ENCODE results near the gene GFM2. TPM values are rescaled to one million over a fixed set of nuclear protein-coding genes. Genes with fewer than 3 reads are reported as not detected.
"Not testable (repeated sequence)": the region's sequence is repeated elsewhere in the genome, so short reads cannot be mapped to it uniquely, and the experiment has no call there.

Gene GFM2
- polyA plus RNA-seq, 1 donor, result 26.1 TPM

- H3K27ac ChIP-seq (ENCODE audit: low read length), result not testable (repeated sequence)
Measured at GRCh38 chr5:74678123-74678522, 88.8 kb downstream of the GFM2 start.

DNA sequence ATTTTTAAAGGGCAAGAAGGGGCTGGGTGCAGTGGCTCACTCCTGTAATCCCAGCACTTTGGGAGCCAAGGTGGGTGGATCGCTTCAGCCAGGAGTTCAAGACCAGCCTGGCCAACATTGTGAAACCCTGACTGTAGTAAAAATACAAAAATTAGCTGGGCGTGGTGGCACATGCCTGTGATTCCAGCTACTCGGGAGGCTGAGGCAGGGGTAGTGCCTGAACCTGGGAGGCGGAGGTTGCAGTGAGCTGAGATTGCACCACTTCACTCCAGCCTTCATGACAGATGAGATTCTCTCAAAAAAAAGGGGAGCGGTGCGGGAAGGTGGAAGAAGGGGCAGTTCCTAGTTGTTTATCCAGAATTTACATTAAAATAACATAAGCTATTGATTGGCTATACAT is 90.5 kb downstream of the GFM2 start:
- not testable (repeated sequence) for H3K9me3 ChIP-seq (ENCODE audit: control insufficient read depth, low read depth, low read length); H3K27me3 ChIP-seq (ENCODE audit: control insufficient read depth, insufficient read depth, low read length); H3K36me3 ChIP-seq (ENCODE audit: control insufficient read depth, insufficient read depth, low read length); H3K4me3 ChIP-seq (ENCODE audit: low read length); DNase-seq; H3K27ac ChIP-seq (ENCODE audit: low read length); H3K4me1 ChIP-seq (ENCODE audit: control insufficient read depth, insufficient read depth, low read length)
- WGBS (ENCODE audit: insufficient coverage, low lambda C conversion rate), result 86% methylated on average over 2 of the region's 6 CpGs

More at GRCh38 chr5:74678123-74678522, 88.8 kb downstream of the GFM2 start:
- not testable (repeated sequence) for H3K36me3 ChIP-seq (ENCODE audit: control insufficient read depth, insufficient read depth, low read length); H3K27me3 ChIP-seq (ENCODE audit: control insufficient read depth, insufficient read depth, low read length); H3K4me3 ChIP-seq (ENCODE audit: low read length); H3K4me1 ChIP-seq (ENCODE audit: control insufficient read depth, insufficient read depth, low read length); DNase-seq; H3K9me3 ChIP-seq (ENCODE audit: control insufficient read depth, low read depth, low read length)
- no CpG with 5 or more reads among the region's 3 CpGs for WGBS (ENCODE audit: insufficient coverage, low lambda C conversion rate)

GRCh38 chr5:74673011-74673790 is 93.7 kb downstream of the GFM2 start:
- H3K36me3 ChIP-seq (ENCODE audit: control insufficient read depth, insufficient read depth, low read length), result no peaks in the 10 kb centered on the region
- peaks cover 10% of the 10 kb centered on the region for H3K9me3 ChIP-seq (ENCODE audit: control insufficient read depth, low read depth, low read length)
- H3K4me1 ChIP-seq (ENCODE audit: control insufficient read depth, insufficient read depth, low read length), result no peaks in the 10 kb centered on the region
- H3K27me3 ChIP-seq (ENCODE audit: control insufficient read depth, insufficient read depth, low read length), result no peaks in the 10 kb centered on the region
- no peak for DNase-seq
- no peak overlapping the region for H3K4me3 ChIP-seq (ENCODE audit: low read length)
- WGBS (ENCODE audit: insufficient coverage, low lambda C conversion rate), result no CpG with 5 or more reads among the region's 6 CpGs
- no peak overlapping the region for H3K27ac ChIP-seq (ENCODE audit: low read length)

DNA sequence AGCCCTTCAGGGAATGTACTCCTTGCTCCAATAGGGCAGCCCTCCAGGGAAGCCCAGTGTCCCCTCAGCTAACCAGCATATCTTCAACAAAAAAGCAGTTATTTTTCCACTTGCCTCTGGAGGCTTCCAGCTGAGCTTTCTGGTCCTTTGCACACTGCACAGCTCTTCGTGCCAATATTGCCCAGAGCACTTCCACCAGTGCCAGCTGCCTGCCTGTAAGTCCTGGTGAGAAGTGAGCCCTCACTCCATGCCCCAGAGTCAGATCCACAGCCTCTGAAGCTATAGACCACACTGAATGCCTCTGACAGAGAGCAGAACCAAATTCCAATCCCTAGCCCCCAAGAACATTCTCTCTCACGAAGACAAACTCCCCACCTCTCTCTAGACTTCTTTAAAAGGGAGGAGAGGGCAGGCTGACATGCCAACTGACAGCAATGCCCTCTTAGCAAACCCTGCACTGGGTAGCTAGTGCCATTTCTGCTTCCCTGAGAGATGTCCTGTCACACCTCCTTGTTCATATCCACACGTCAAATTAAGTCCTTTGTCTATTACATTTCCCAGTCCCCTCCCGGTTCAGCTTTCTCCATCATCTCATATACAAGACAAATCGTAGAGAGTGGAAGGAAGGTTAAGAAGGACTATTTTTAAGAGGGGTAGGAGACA is 94.6 kb downstream of the GFM2 start:
- Histone ChIP-seq H3K4me1 (ENCODE audit: control insufficient read depth, insufficient read depth, low read length) (no peaks in the 10 kb centered on the region), H3K4me3 (ENCODE audit: low read length) (no peak overlapping the region), H3K27me3 (ENCODE audit: control insufficient read depth, insufficient read depth, low read length) (no peaks in the 10 kb centered on the region), H3K27ac (ENCODE audit: low read length) (no peak overlapping the region), H3K9me3 (ENCODE audit: control insufficient read depth, low read depth, low read length) (peaks cover 10% of the 10 kb centered on the region), H3K36me3 (ENCODE audit: control insufficient read depth, insufficient read depth, low read length) (no peaks in the 10 kb centered on the region)
- no peak for DNase-seq
- WGBS (ENCODE audit: insufficient coverage, low lambda C conversion rate), result 61% methylated on average over 2 of the region's 5 CpGs

Other genes with a start within 250 kb of the GFM2 start
- 122 TPM for gene ENC1, start 126.4 kb downstream of the GFM2 start, polyA plus RNA-seq
- gene HEXB, start 81.9 kb downstream of the GFM2 start, polyA plus RNA-seq, result 283 TPM
- 189 TPM for gene NSA2, start 132 bp upstream of the GFM2 start, polyA plus RNA-seq
- 3.7 TPM for gene FAM169A, start 99.3 kb upstream of the GFM2 start, polyA plus RNA-seq

Data from large intestine (tissue), 3 donors.